Nephron progenitor cell (in vitro differentiated cells): ENCODE data around the gene LARGE1.

Experiments
- DNase-seq: peaks from one replicate; pipeline ENCODE4 v3.0.0; 2021
- H3K27ac Mint-ChIP-seq: 2 replicates; pipeline ENCODE4 v1.8.0; 2021; ENCODE audit warnings: mild to moderate bottlenecking, moderate library complexity, mixed read lengths
- H3K27me3 Mint-ChIP-seq: 2 replicates; pipeline ENCODE4 v1.8.0; 2021; ENCODE audit warnings: mild to moderate bottlenecking, low read depth, mixed read lengths; ENCODE audit not compliant: poor library complexity
- H3K36me3 Mint-ChIP-seq: 2 replicates; pipeline ENCODE4 v1.8.0; 2021; ENCODE audit warnings: low read depth, mixed read lengths
- H3K4me1 Mint-ChIP-seq: 2 replicates; pipeline ENCODE4 v1.8.0; 2021; ENCODE audit warnings: mixed read lengths
- H3K4me3 Mint-ChIP-seq: 2 replicates; pipeline ENCODE4 v1.8.0; 2021; ENCODE audit warnings: mild to moderate bottlenecking, moderate library complexity, mixed read lengths
- H3K9me3 Mint-ChIP-seq: 2 replicates; pipeline ENCODE4 v1.8.0; 2021; ENCODE audit warnings: mild to moderate bottlenecking, moderate library complexity, mixed read lengths
- CTCF ChIP-seq: fragments of 200-600 bp; sonication (generic); IDR thresholded peaks from 2 replicates; pipeline ENCODE4 v1.5.0; 2021; ENCODE audit warnings: antibody characterized with exemption

LARGE1 gene

DNA sequence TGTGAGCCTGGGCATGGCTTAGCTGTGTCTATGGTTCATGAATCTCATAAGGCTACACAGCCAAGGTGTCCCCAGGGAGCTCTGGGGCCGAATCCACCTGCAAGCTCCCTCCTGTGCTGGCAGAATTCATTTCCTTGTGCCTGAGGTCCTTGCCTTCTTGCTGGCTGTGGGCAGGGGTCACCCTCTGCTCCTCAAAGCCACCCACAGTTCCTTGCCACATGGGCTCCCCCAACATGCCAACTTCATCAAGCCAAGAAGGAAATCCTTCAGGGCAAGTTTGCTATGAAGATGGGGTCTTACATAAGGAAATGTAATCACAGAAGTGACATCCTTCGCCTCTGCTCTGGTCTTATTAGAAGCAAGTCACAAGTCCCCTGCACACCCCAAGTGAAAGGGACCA is 24.8 kb downstream of the LARGE1 start:
- H3K36me3 Mint-ChIP-seq, result peaks cover 24% of the 10 kb centered on the region
- peaks cover 59% of the 10 kb centered on the region for H3K4me1 Mint-ChIP-seq
- H3K4me3 Mint-ChIP-seq, result no peak overlapping the region
- TF ChIP-seq CTCF, result no peak
- no peak for DNase-seq
- H3K27me3 Mint-ChIP-seq, result peaks cover 2% of the 10 kb centered on the region
- no peak overlapping the region for H3K27ac Mint-ChIP-seq
- peaks cover 18% of the 10 kb centered on the region for H3K9me3 Mint-ChIP-seq

GRCh38 chr22:33894515-33894914 is 25.8 kb downstream of the LARGE1 start:
- peaks cover 24% of the 10 kb centered on the region for H3K36me3 Mint-ChIP-seq
- TF ChIP-seq CTCF, result no peak
- H3K9me3 Mint-ChIP-seq, result peaks cover 18% of the 10 kb centered on the region
- H3K27me3 Mint-ChIP-seq, result peaks cover 2% of the 10 kb centered on the region
- H3K4me1 Mint-ChIP-seq, result peaks cover 53% of the 10 kb centered on the region
- no peak for DNase-seq
- H3K4me3 Mint-ChIP-seq, result no peak overlapping the region
- peak overlapping the region; percentile 43 for H3K27ac Mint-ChIP-seq

- H3K9me3 Mint-ChIP-seq, result peaks cover 18% of the 10 kb centered on the region
- no peak for TF ChIP-seq CTCF
- peak overlapping the region; percentile 52 for H3K27ac Mint-ChIP-seq
- DNase-seq, result no peak
- H3K4me3 Mint-ChIP-seq, result no peak overlapping the region
- peaks cover 56% of the 10 kb centered on the region for H3K4me1 Mint-ChIP-seq
- H3K36me3 Mint-ChIP-seq, result peaks cover 24% of the 10 kb centered on the region
- H3K27me3 Mint-ChIP-seq, result peaks cover 2% of the 10 kb centered on the region
Measured at GRCh38 chr22:33894036-33894435, 26.2 kb downstream of the LARGE1 start.

DNA sequence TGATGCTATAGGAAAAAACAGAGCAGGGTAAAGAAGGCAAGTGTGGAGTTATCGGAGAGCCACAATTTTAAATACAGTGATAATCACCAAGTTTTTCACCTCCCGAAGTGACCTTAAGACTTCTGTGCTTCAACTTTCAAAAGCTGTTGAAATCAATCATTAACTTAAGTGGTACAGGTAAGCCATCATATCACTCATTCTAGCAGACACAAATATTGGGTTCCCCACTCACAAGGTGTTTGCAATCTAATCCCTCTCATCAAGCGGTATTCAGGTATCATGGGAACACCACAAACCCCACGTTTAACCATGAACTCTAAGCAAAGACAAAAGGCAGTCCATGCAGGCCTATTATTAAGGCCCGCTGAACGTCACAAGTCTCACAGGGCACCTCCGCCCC is 26.8 kb downstream of the LARGE1 start:
- no peak for TF ChIP-seq CTCF
- Mint-ChIP-seq H3K4me3 (no peak overlapping the region), H3K9me3 (peaks cover 18% of the 10 kb centered on the region), H3K4me1 (peaks cover 52% of the 10 kb centered on the region), H3K27me3 (peaks cover 2% of the 10 kb centered on the region), H3K27ac (no peak overlapping the region), H3K36me3 (peaks cover 24% of the 10 kb centered on the region)
- DNase-seq, result no peak

GRCh38 chr22:33891992-33892391 is 28.3 kb downstream of the LARGE1 start:
- H3K27me3 Mint-ChIP-seq, result peaks cover 2% of the 10 kb centered on the region
- H3K4me1 Mint-ChIP-seq, result peaks cover 45% of the 10 kb centered on the region
- no peak for DNase-seq

More at GRCh38 chr22:33891992-33892391, 28.3 kb downstream of the LARGE1 start:
- Mint-ChIP-seq H3K9me3 (peaks cover 18% of the 10 kb centered on the region), H3K36me3 (peaks cover 24% of the 10 kb centered on the region), H3K4me3 (no peak overlapping the region), H3K27ac (no peak overlapping the region)
- no peak for TF ChIP-seq CTCF
